Retinal pigment epithelial cell (primary cell): ENCODE results near the gene SPRR4.

ENCODE experiments used
- DNase-seq: peaks from one replicate; pipeline ENCODE4 v3.0.0-alpha.2; 2010; ENCODE audit warnings: low read depth
- H3K4me3 ChIP-seq: 2 replicates; pipeline ENCODE4 v1.5.1; 2011; ENCODE audit warnings: mild to moderate bottlenecking, low read length, control low read depth, moderate library complexity
- CTCF ChIP-seq: conservative IDR thresholded peaks from 2 replicates; pipeline ENCODE4 v1.5.1; 2011; ENCODE audit warnings: low read depth, low read length, control low read depth, inconsistent platforms

Gene SPRR4

GRCh38 chr1:152993186-152993585, 22.7 kb downstream of the SPRR4 start:
- no peak overlapping the region for H3K4me3 ChIP-seq
- TF ChIP-seq CTCF, result no peak
- no peak for DNase-seq

- no peak for DNase-seq
- TF ChIP-seq CTCF, result no peak
- H3K4me3 ChIP-seq, result no peak overlapping the region
Measured at GRCh38 chr1:152995842-152996241, 25.4 kb downstream of the SPRR4 start.

- no peak for DNase-seq
- no peak overlapping the region for H3K4me3 ChIP-seq
- TF ChIP-seq CTCF, result no peak
Measured at GRCh38 chr1:152996633-152997400, 26.4 kb downstream of the SPRR4 start.

- H3K4me3 ChIP-seq, result no peak overlapping the region
- DNase-seq, result no peak
- no peak for TF ChIP-seq CTCF
Measured at GRCh38 chr1:152997901-152998300, 27.5 kb downstream of the SPRR4 start.

GRCh38 chr1:152998476-152998875, 28.0 kb downstream of the SPRR4 start:
- H3K4me3 ChIP-seq, result no peak overlapping the region
- no peak for TF ChIP-seq CTCF
- DNase-seq, result no peak

- TF ChIP-seq CTCF, result no peak
- DNase-seq, result no peak
Measured at GRCh38 chr1:152999818-153000217, 29.4 kb downstream of the SPRR4 start.

GRCh38 chr1:153000294-153000693, 29.8 kb downstream of the SPRR4 start:
- no peak overlapping the region for H3K4me3 ChIP-seq
- no peak for TF ChIP-seq CTCF
- DNase-seq, result no peak

More at GRCh38 chr1:152999818-153000217, 29.4 kb downstream of the SPRR4 start:
- no peak overlapping the region for H3K4me3 ChIP-seq
